Ovary (tissue), 9 donors: Measurements from ENCODE around the gene FUOM. TPM values are rescaled to one million over a fixed set of nuclear protein-coding genes. Genes with fewer than 3 reads are reported as not detected.

Source experiments
- DNase-seq, 5 donors: peaks; one replicate each; pipeline ENCODE4 v3.0.0-alpha.2; 2019 to 2020
- H3K27ac ChIP-seq, 2 donors: fragments of 200-600 bp; one replicate each; pipeline versions ENCODE4 v1.5.1 to v1.8.0; 2019 to 2022
- H3K27me3 ChIP-seq: fragments of 200-600 bp; one replicate; pipeline ENCODE4 v1.8.0; 2022
- H3K36me3 ChIP-seq: fragments of 200-600 bp; sonication (generic); one replicate; pipeline ENCODE4 v1.5.1; 2019
- H3K4me1 ChIP-seq: one replicate; pipeline ENCODE4 v1.8.1; 2013; ENCODE audit warnings: mild to moderate bottlenecking, moderate library complexity; ENCODE audit not compliant: insufficient read depth
- H3K4me3 ChIP-seq: fragments of 200-600 bp; sonication (generic); one replicate; pipeline ENCODE4 v1.5.1; 2017
- H3K9me3 ChIP-seq, 2 donors: fragments of 200-600 bp in 1 of 2; sonication (generic) in 1 of 2; one replicate each; pipeline versions ENCODE4 v1.5.1 to v1.8.1; 2013 to 2019; ENCODE audit warnings: mild to moderate bottlenecking in 1 of 2, moderate library complexity in 1 of 2
- CTCF ChIP-seq, 3 donors: fragments of 450-650 bp in 2 of 3; fragments of 200-600 bp in 1 of 3; IDR thresholded peaks; one replicate each; pipeline versions ENCODE4 v1.5.1 to v1.8.0; 2016 to 2022; ENCODE audit warnings: antibody characterized with exemption in 3 of 3, mild to moderate bottlenecking in 1 of 3
- EP300 ChIP-seq: sonication (generic); formaldehyde crosslinking; IDR thresholded peaks from one replicate; pipeline ENCODE4 v1.6.1; 2017; ENCODE audit warnings: antibody characterized with exemption
- POLR2A ChIP-seq: fragments of 450-650 bp; IDR thresholded peaks from one replicate; pipeline ENCODE4 v1.6.1; 2017; ENCODE audit warnings: antibody characterized with exemption, mild to moderate bottlenecking, moderate library complexity
- WGBS, 3 donors: extraction: QIAGEN DNeasy Blood & Tissue Kit in 1 of 3; methylation state at CpG; one replicate each; pipeline versions ENCODE4 v1.1.5 to v1.1.7; 2013 to 2017; 5-methylcytosine and 5-hydroxymethylcytosine counted together
- intact Hi-C, 4 donors: fragments of 100-400 bp; cut with DNase I; formaldehyde crosslinking; loops; one replicate each; pipeline versions ENCODE4 v1.11.0 to v1.15.1; 2022 to 2023
- microRNA-seq, 3 donors: library from miRNA; unstranded; fragments of <30 nt; microRNA quantifications; one replicate each; pipeline versions ENCODE4 to v1.2.0, GENCODE V29; 2019 to 2020
- polyA plus RNA-seq, 2 donors: library from polyadenylated mRNA; stranded (reverse); fragments of 200-250 nt in 1 of 2; fragments of 350-450 nt in 1 of 2; fragmentation: Illumina TruSeq in 1 of 2; extraction: RNeasy Lipid Tissue Mini Kit (QIAGEN cat#74804) in 1 of 2; gene quantifications; one replicate each; pipeline ENCODE4 v1.2.3, GENCODE V29; 2013 to 2014
- small RNA-seq: library from RNA; depleted of rRNA; stranded (forward); fragments of <200 nt; gene quantifications from one replicate; pipeline ENCODE3, GENCODE V24; 2016
- total RNA-seq, 7 donors: library from RNA; depleted of rRNA in 2 of 7; stranded (reverse); fragments of >200 nt in 2 of 7; fragmentation: NEBNext Ultra II Directional in 3 of 7; extraction: Animal tissue kit (Norgen Biotek cat#: 25700) in 3 of 7; gene quantifications; one replicate each; pipeline versions ENCODE4 v1.1.0 to v1.2.4, GENCODE V29; 2016 to 2023
- donor health status: DM: no; HTN: no; CAD: no; lungs with moderate emphysema.
- donor health status: DM: no; HTN: no; CAD: no.
- donor health status: Bipolar disorder and iron deficiency.
- donor health status: DM: yes; HTN: yes; CAD: no.
- donor health status: DM: no; HTN: no; CAD: no.
- donor health status: DM: yes; HTN: yes; CAD: no.

FUOM gene
- total and polyA plus RNA-seq, 9 donors = 1.2 to 26.3 (median 14.8) TPM

DNA sequence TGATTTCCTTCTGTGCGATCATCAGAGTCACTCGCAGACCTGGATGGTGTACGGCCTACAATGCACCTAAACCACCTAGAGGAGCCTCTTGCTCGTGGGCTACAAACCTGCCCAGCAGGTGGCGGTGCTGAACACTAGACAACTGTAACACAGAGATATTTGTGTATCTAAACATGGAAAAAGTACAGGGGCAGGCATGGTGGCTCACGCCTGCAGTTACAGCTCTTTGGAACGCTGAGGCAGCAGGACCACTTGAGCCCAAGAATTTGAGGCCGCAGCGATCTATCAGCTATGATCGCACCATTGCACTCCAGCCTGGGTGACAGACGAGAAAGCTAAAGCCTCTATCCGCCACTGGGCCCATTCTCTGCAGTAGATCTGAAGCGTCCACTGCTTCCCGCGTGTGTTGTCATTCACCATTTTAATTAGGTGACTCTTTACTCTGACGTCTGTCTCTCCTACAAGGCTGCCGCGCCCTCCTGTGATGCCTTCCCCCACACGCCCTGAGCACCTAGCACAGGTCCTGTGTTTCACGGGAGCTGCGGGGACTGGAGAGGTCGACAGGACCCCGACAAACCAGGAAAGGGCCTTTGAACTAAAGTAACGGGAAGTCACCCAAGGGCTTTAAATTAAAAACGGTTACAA is 49.9 kb downstream of the FUOM start:
- Histone ChIP-seq H3K4me1 (peaks cover 14% of the 10 kb centered on the region), H3K4me3 (peak overlapping the region; percentile 97), H3K27me3 (no peaks in the 10 kb centered on the region), H3K9me3 (no peaks in the 10 kb centered on the region), H3K36me3 (no peaks in the 10 kb centered on the region), H3K27ac (peak overlapping the region in 1 of 2 donors; percentile 99)
- intact Hi-C loops = loop anchor here in 2 of 4 donors (5.0 kb wide), 2 partner anchors 46 to 69 kb away; partner anchors contain the start of gene PAOX (in 1 of the 2)
- TF ChIP-seq CTCF (IDR thresholded peaks at IDR 0.05) (no peak), POLR2A (no peak), EP300 (no peak)
- 4 to 6% (median 6%) methylated on average over 25 of the region's 25 CpGs for WGBS, 3 donors
- DNase-seq = peak; percentile 42 to 75 (median 63)

DNA sequence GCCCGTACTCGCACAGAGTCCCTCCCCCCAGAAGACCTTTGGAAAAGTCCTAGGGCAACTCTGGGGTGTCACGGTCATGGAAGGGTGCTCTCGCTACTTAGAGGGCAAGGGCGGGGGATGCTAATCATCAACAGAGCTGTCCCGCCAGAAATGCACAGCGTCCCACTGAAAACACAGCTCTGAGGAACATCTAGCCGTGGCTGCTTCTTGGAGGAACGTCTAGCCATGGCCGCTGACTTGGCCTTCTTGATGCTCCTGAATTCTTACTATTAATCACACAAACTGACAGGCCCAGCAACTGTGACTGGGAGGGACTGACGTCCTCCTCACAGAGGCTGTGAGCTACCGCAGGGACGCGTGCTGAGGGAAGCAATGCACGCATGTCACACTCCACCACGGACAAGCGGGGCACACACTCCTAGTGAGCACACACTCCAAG is 50.9 kb downstream of the FUOM start:
- peaks cover 14% of the 10 kb centered on the region for H3K4me1 ChIP-seq
- no peak overlapping the region for H3K4me3 ChIP-seq

DNA sequence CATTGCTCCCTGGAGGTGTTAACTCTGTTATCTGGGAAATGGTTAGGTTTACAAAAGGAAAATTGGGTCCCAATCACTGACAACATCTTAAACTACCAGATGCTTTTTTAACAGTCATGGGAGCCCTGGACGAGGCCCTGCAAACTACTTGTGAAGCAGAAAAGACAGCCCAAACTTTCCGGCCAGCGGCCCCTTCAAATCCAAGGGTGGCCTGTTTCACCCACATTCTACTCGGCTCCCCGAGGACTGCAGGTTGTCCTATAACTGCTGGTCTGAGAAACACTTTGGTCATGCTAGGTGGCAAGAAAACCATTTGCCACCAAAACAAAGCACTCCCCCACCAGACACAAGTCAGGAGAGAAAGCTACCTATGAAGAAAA is 51.7 kb downstream of the FUOM start:
- H3K9me3 ChIP-seq = no peaks in the 10 kb centered on the region
- intact Hi-C loops = loop anchor here in 2 of 4 donors (5.0 kb wide), 2 partner anchors 44 to 71 kb away; partner anchors contain the start of gene PAOX (in 1 of the 2)
- no peak for DNase-seq
- no peaks in the 10 kb centered on the region for H3K36me3 ChIP-seq
- H3K4me1 ChIP-seq = peaks cover 14% of the 10 kb centered on the region
- H3K27ac ChIP-seq = no peak overlapping the region
- no peak overlapping the region for H3K4me3 ChIP-seq
- no peak for TF ChIP-seq EP300
- TF ChIP-seq CTCF (IDR thresholded peaks at IDR 0.05) = no peak
- no peak for TF ChIP-seq POLR2A
- 85 to 98% (median 90%) methylated on average over 5 of the region's 5 CpGs for WGBS, 3 donors
- H3K27me3 ChIP-seq = no peaks in the 10 kb centered on the region

More for the DNA sequence above, 50.9 kb downstream of the FUOM start:
- WGBS, 3 donors = 76 to 82% (median 77%) methylated on average over 17 of the region's 17 CpGs
- Histone ChIP-seq H3K27me3 (no peaks in the 10 kb centered on the region), H3K27ac (no peak overlapping the region), H3K36me3 (no peaks in the 10 kb centered on the region), H3K9me3 (no peaks in the 10 kb centered on the region)
- TF ChIP-seq CTCF (IDR thresholded peaks at IDR 0.05) = no peak
- no peak for TF ChIP-seq POLR2A
- no peak for TF ChIP-seq EP300
- intact Hi-C loops = loop anchor here in 2 of 4 donors (5.0 kb wide), 2 partner anchors 45 to 70 kb away; partner anchors contain the start of gene PAOX (in 1 of the 2)
- DNase-seq = peak in 1 of 5 donors; percentile 22

Small RNAs within 50 kb of the gene (microRNA-seq; reads per million reads assigned to microRNA genes)
- gene MIR3944 = 0.32 to 0.89 (median 0.75) reads per million in 3 donors

Small RNAs within 50 kb of the gene (small RNA-seq; reads per million reads assigned to genes)
- gene AL360181.4 (not detected), gene BANF1P2 (not detected), gene MIR3944 (not detected)

Other genes starting within 250 kb of the FUOM start
- gene KNDC1, start 197.8 kb downstream of the FUOM start, total RNA-seq = 10 to 100 TPM in 6 of 7 donors, 1 to 10 TPM in 1; 6.7 to 34.9 (median 18.6) TPM
- 1 to 10 TPM in 1 of 2 donors, under 1 TPM in 1; 0.67 to 5.6 TPM for gene KNDC1, start 197.8 kb downstream of the FUOM start, polyA plus RNA-seq
- 1 to 10 TPM in 5 of 7 donors, under 1 TPM in 1, not detected in 1; 0.35 to 9.3 (median 2.9) TPM for gene UTF1, start 127.8 kb downstream of the FUOM start, total RNA-seq
- gene UTF1, start 127.8 kb downstream of the FUOM start, polyA plus RNA-seq = under 1 TPM in 1 of 2 donors, not detected in 1; 0.06 TPM
- gene VENTX, start 120.2 kb downstream of the FUOM start, total RNA-seq = 1 to 10 TPM in 4 of 7 donors, under 1 TPM in 3; 0.23 to 2.2 (median 1.1) TPM
- gene VENTX, start 120.2 kb downstream of the FUOM start, polyA plus RNA-seq = under 1 TPM; 0.36 to 0.47 TPM
- 1 to 10 TPM; 1.9 to 5.9 (median 4.4) TPM for gene ADAM8, start 81.2 kb downstream of the FUOM start, total RNA-seq
- 1 to 10 TPM in 1 of 2 donors, under 1 TPM in 1; 0.48 to 1.7 TPM for gene ADAM8, start 81.2 kb downstream of the FUOM start, polyA plus RNA-seq
- 10 to 100 TPM; 31.2 to 70.5 (median 56.4) TPM for gene TUBGCP2, start 49.1 kb downstream of the FUOM start, total RNA-seq
- 10 to 100 TPM; 32.4 to 48.3 TPM for gene TUBGCP2, start 49.1 kb downstream of the FUOM start, polyA plus RNA-seq
- 10 to 100 TPM; 23.3 to 64.8 (median 46.8) TPM for gene ZNF511, start 49.1 kb downstream of the FUOM start, total RNA-seq
- 10 to 100 TPM; 16.3 to 52.1 TPM for gene ZNF511, start 49.1 kb downstream of the FUOM start, polyA plus RNA-seq
- under 1 TPM in 1 of 7 donors, not detected in 6; 0.69 TPM for gene CALY, start 21.1 kb downstream of the FUOM start, total RNA-seq
- gene CALY, start 21.1 kb downstream of the FUOM start, polyA plus RNA-seq = not detected
- 1 to 10 TPM in 1 of 7 donors, not detected in 6; 2.0 TPM for gene PRAP1, start 10.6 kb downstream of the FUOM start, total RNA-seq
- gene PRAP1, start 10.6 kb downstream of the FUOM start, polyA plus RNA-seq = not detected
- 10 to 100 TPM; 27.2 to 74.4 (median 66.4) TPM for gene ECHS1, start 15.3 kb upstream of the FUOM start, total RNA-seq
- 100 to 1,000 TPM in 1 of 2 donors, 10 to 100 TPM in 1; 68.9 to 102 TPM for gene ECHS1, start 15.3 kb upstream of the FUOM start, polyA plus RNA-seq
- gene PAOX, start 21.2 kb upstream of the FUOM start, total RNA-seq = 10 to 100 TPM in 3 of 7 donors, 1 to 10 TPM in 4; 6.3 to 11.4 (median 9.2) TPM
- 1 to 10 TPM; 2.1 to 7.8 TPM for gene PAOX, start 21.2 kb upstream of the FUOM start, polyA plus RNA-seq
- gene MTG1, start 36.1 kb upstream of the FUOM start, total RNA-seq = 10 to 100 TPM; 23.1 to 55.1 (median 32.5) TPM
- 10 to 100 TPM; 33.7 to 34.9 TPM for gene MTG1, start 36.1 kb upstream of the FUOM start, polyA plus RNA-seq
- under 1 TPM in 3 of 7 donors, not detected in 4; 0.11 to 0.20 (median 0.15) TPM for gene SPRN, start 66.6 kb upstream of the FUOM start, total RNA-seq
- under 1 TPM; 0.05 to 0.10 TPM for gene SPRN, start 66.6 kb upstream of the FUOM start, polyA plus RNA-seq
- 1 to 10 TPM in 6 of 7 donors, under 1 TPM in 1; 0.72 to 5.0 (median 3.6) TPM for gene SCART1, start 95.9 kb upstream of the FUOM start, total RNA-seq
- under 1 TPM; 0.71 to 0.72 TPM for gene SCART1, start 95.9 kb upstream of the FUOM start, polyA plus RNA-seq
- 1 to 10 TPM in 6 of 7 donors, under 1 TPM in 1; 0.83 to 4.6 (median 3.7) TPM for gene CYP2E1, start 169.3 kb upstream of the FUOM start, total RNA-seq
- 1 to 10 TPM in 1 of 2 donors, under 1 TPM in 1; 0.96 to 1.6 TPM for gene CYP2E1, start 169.3 kb upstream of the FUOM start, polyA plus RNA-seq
- 1 to 10 TPM in 5 of 7 donors, under 1 TPM in 1, not detected in 1; 0.53 to 3.2 (median 2.5) TPM for gene SYCE1, start 207.6 kb upstream of the FUOM start, total RNA-seq
- 1 to 10 TPM in 1 of 2 donors, under 1 TPM in 1; 0.40 to 8.1 TPM for gene SYCE1, start 207.6 kb upstream of the FUOM start, polyA plus RNA-seq